G401 (cell line): ENCODE data around the gene DZIP1. TPM values are rescaled to one million over a fixed set of nuclear protein-coding genes. Genes with fewer than 3 reads are reported as not detected.

Experiments
- DNase-seq: peaks from one replicate; pipeline ENCODE4 v3.0.0-alpha.2; 2015; ENCODE audit warnings: low spot score
- in situ Hi-C: cut with HindIII; loops from 2 replicates; pipeline ENCODE4 v1.10.0; 2016; ENCODE audit warnings: low sequenced_read_pairs, mixed read lengths
- total RNA-seq: library from RNA; depleted of rRNA; stranded (reverse); fragments of >200 nt; shearing (Covaris generic); gene quantifications from 2 replicates; pipeline ENCODE4 v1.2.3, GENCODE V29; 2014

DZIP1 gene
- total RNA-seq, 1 experiment from 2014 or later: 75.1 TPM

DNA sequence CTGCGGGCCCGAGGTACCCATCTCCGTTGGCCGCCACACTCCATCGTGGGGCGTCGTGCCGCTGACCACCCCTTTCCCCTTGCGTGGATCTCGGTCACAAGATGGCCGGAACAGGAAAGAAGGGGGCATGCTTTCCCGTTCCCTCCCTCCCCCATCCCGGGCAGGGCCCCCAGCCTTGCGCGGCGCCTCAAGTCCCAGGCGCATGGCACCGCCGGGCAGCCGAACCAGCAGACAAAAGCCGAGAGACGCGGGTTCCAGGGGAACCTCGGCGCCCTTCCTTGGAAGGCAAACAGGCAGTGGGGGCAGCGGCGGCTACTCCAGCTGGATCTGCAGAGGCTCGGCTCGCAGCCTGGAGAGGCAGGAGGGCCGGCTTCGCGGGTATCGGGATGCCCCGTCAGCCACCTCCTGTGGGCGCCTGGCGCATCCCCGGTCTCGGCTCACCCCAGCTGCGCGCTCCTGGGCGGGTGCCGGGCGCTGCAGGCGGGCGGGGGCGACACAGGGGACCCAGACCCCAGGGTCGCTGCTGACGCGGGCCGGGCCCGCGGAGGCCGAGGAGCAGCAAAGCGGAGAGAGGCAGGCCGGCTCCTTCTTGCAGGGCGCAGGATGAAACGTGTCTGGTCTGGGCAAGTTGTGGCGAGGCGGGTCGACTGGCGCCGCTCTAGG, 439 bp downstream of the DZIP1 start:
- in situ Hi-C loops: no loop called here
- DNase-seq: peak; percentile 55

DNA sequence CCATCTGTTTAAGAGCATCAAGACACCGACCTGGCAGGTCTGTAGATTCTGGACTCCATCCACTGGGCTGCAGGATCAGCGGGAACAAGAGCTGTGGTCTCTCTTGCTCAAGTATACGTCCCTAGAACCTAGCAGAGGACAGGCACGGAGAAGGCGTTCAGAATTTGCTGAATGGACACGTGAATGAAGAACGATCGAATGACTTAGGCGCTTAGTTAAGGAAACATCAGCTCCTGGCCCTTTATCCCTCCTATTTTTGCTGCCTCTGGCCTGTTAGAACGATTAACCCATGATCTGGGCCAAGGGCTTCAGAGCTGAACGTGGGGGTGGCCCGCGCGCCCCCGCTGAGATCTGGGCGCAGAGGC, 953 bp downstream of the DZIP1 start:
- in situ Hi-C loops: no loop called here

GRCh38 chr13:95642999-95643398, 1.5 kb downstream of the DZIP1 start:
- in situ Hi-C loops: no loop called here
- DNase-seq: peak; percentile 13

More for the DNA sequence above, 953 bp downstream of the DZIP1 start:
- peak; percentile 72 for DNase-seq

GRCh38 chr13:95642028-95642621, 2.4 kb downstream of the DZIP1 start:
- peak; percentile 28 for DNase-seq
- in situ Hi-C loops: no loop called here

GRCh38 chr13:95641291-95642027, 3.0 kb downstream of the DZIP1 start:
- in situ Hi-C loops: no loop called here
- DNase-seq: peak; percentile 40

GRCh38 chr13:95636853-95637252, 7.7 kb downstream of the DZIP1 start:
- no peak for DNase-seq
- in situ Hi-C loops: no loop called here

GRCh38 chr13:95630593-95630992, 13.9 kb downstream of the DZIP1 start:
- in situ Hi-C loops: no loop called here
- no peak for DNase-seq

DNA sequence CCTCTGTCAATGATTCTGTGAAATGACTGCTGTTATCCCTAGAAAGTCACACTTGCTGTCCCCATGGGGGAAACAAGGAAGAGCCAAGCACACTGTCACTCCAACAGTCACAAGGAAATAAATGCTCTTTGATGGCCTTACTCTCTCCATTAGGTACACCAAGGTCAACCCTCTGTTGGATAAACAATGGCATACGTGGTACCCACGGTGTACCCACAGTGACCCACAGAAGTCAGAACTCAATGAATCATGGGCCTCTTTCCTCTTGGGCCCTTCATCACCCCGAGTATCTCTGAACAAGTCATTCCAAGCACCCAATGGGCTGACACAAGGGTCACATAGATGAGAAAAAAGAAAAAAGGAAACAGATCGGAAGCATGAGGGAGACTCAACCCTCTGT, 15.4 kb downstream of the DZIP1 start:
- in situ Hi-C loops: no loop called here

DNA sequence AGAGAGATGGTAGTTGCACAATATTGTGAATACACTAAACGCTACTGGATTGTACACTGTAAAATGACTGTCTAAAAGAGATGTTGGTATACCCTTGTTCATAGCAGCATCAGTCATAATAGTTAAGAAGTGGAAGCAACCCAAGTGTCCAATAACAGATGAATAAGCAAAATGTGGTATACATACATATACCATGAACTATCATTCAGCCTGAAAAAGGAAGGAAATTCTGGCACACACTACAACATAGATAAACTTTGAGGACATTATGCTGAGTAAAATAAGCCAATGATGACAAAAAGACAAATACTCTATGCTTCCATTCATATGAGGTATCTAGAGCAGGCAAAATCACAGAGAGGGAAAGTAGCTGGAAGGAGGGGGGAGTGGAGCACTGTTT, 16.0 kb downstream of the DZIP1 start:
- no peak for DNase-seq
- in situ Hi-C loops: no loop called here

More for the DNA sequence above, 15.4 kb downstream of the DZIP1 start:
- no peak for DNase-seq

DNA sequence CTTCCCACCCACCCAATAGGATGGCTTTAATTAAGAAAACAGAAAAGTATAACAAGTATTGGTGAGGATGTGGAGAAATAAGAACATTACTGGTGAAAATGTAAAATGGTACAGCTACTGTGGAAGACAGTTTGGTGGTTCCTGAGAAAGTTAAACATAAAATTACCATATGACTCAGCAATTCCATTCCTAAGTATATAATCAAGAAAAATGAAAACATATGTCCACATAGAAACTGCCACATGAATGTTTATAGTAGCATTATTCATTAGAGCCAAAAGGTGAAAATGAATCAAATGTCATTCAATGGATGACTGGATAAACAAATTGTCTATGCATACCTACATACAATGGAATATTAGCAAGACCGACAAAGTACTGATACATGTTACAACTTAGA, 16.9 kb downstream of the DZIP1 start:
- in situ Hi-C loops: no loop called here

GRCh38 chr13:95626768-95627167, 17.7 kb downstream of the DZIP1 start:
- in situ Hi-C loops: no loop called here
- DNase-seq: no peak

More for the DNA sequence above, 16.9 kb downstream of the DZIP1 start:
- DNase-seq: no peak

DNA sequence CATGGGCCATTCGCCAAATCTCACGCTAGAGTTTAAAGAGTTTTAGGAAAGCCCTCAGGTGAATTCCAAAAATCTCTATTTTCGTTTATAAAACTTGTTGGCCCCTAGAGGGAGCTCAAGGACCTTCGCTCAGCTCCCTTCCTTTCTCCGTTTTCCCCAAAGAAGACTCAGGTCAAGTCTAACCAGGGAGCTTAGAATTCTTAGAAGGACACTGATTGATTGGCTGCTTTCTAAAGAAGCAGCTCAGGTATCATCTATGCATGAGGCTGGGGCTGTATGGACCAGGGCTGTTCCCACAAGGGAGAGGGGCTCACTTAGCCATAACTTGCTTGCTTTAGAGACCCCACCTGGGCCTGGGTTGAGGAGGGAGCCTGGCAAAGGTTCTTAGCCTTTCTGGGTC, 20.5 kb downstream of the DZIP1 start:
- peak; percentile 49 for DNase-seq

DNA sequence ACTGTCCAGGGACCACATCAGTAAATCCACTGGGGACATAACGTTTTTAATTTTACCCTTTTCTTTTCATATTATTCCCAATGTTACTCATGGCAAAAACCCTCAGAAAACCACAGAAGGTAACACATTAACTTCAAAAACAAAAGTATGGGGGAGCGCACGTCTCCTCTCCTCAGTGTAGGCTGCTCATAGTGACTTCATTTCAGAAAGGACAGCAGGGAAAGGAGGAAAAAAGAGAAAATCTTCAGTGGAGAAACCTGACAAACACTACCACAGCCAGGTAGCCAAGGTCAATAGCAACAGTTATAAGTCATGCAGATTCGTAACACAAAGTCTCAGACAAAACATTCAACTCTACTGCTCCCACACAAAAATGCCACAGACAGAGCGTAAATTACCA, 21.4 kb downstream of the DZIP1 start:
- in situ Hi-C loops: no loop called here
- DNase-seq: no peak

More for the DNA sequence above, 20.5 kb downstream of the DZIP1 start:
- in situ Hi-C loops: no loop called here

DNA sequence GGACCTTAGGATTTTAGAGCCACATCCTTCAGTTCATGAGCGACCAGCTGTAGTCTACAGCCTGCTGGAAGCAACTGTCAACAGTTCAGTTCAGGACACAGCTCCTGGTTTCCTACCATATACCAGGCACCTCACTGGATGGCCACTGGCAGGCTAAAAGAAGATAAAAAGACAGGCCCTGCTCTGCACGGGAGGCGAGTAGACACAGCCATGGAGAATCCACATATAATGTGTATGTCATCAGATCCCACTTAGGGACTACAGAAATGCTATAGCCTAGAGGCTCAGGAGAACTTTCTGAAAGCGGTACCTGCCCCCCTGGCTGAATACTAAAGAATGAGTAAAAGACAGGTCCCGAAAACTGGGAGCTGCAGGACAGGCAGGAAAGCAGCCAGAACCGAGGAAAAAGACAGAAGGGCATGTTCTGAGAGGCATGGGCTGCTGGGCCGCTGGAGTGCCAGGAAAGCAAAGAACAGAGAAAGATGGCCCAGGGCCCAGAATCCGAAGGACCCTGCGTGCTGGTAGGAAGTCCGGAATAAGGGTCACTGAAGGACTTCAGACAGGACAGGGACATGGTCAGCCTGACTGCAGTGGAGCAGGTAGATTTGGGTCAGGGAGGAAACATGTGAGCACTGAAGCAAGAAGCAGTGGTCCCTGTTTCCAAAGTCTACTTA, 23.5 kb downstream of the DZIP1 start:
- in situ Hi-C loops: no loop called here
- peak; percentile 42 for DNase-seq

GRCh38 chr13:95620030-95620824, 24.3 kb downstream of the DZIP1 start:
- in situ Hi-C loops: no loop called here
- DNase-seq: no peak

DNA sequence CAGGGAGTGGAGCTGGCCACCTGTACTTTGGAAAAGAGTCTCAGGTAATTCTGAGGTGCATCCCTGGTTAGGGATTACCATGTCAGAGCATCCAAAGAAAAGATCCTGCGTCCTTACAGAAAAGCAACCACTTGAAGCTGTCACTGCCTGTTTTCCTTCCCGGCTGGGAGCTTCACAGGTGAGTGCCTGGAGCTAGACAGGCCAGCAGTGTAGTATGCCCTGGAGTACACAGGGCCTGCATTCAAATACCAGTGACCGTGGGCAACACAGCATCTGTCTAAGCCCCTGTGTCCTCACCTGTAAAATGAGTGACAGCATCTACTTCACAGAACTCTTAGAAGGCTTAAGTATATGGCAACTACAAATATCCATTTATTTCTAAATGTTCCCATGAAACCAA, 29.0 kb downstream of the DZIP1 start:
- in situ Hi-C loops: no loop called here
- DNase-seq: no peak

- in situ Hi-C loops: no loop called here
- DNase-seq: no peak
Observed at GRCh38 chr13:95614641-95615245, 29.8 kb downstream of the DZIP1 start.

- peak; percentile 27 for DNase-seq
- in situ Hi-C loops: no loop called here
Observed at GRCh38 chr13:95608640-95609323, 35.7 kb downstream of the DZIP1 start.
